Breast epithelium (tissue), 4 donors: Measurements from ENCODE around the gene TRIM74. TPM values are rescaled to one million over a fixed set of nuclear protein-coding genes. Genes with fewer than 3 reads are reported as not detected.
"Not testable (repeated sequence)": the region's sequence is repeated elsewhere in the genome, so short reads cannot be mapped to it uniquely, and the experiment has no call there.

ENCODE experiments used
- DNase-seq, 2 donors: peaks; one replicate each; pipeline ENCODE4 v3.0.0-alpha.2; 2019; ENCODE audit warnings: low spot score in 2 of 2
- H3K27ac ChIP-seq, 2 donors: fragments of 200-600 bp; sonication (generic) in 1 of 2; one replicate each; pipeline ENCODE4 v1.5.1; 2016 to 2019; ENCODE audit warnings: mild to moderate bottlenecking in 1 of 2
- H3K27me3 ChIP-seq, 2 donors: fragments of 200-600 bp; sonication (generic) in 1 of 2; one replicate each; pipeline versions ENCODE4 v1.5.1 to v1.6.0; 2017 to 2019; ENCODE audit warnings: control low read depth in 1 of 2, mild to moderate bottlenecking in 1 of 2
- H3K36me3 ChIP-seq: fragments of 200-600 bp; one replicate; pipeline ENCODE4 v1.5.1; 2019
- H3K4me1 ChIP-seq, 2 donors: fragments of 200-600 bp; sonication (generic); one replicate each; pipeline ENCODE4 v1.5.1; 2016 to 2019; ENCODE audit warnings: control low read depth in 1 of 2
- H3K4me3 ChIP-seq, 3 donors: fragments of 200-600 bp; sonication (generic); 1 replicate in 2 of 3; 2 replicates in 1 of 3; pipeline ENCODE4 v1.5.1; 2016 to 2019; ENCODE audit warnings: mild to moderate bottlenecking in 3 of 3, moderate library complexity in 2 of 3
- H3K9me3 ChIP-seq, 2 donors: fragments of 200-600 bp; sonication (generic) in 1 of 2; one replicate each; pipeline ENCODE4 v1.5.1; 2016 to 2019; ENCODE audit warnings: control low read depth in 1 of 2
- POLR2A ChIP-seq: fragments of 450-650 bp; IDR thresholded peaks from one replicate; pipeline ENCODE4 v1.6.1; 2016; ENCODE audit warnings: antibody characterized with exemption, mild to moderate bottlenecking, moderate library complexity
- POLR2AphosphoS5 ChIP-seq, 3 donors: sonication (generic); formaldehyde crosslinking; IDR thresholded peaks; one replicate each; pipeline ENCODE4 v1.6.1; 2017; ENCODE audit warnings: antibody characterized with exemption in 3 of 3
- intact Hi-C: fragments of 100-400 bp; cut with DNase I; formaldehyde crosslinking; loops from one replicate; pipeline ENCODE4 v1.15.1; 2023; ENCODE audit warnings: low total_unique reads
- total RNA-seq, 3 donors: library from RNA; depleted of rRNA; stranded (reverse); fragments of >200 nt; gene quantifications; one replicate each; pipeline ENCODE4 v1.1.0, GENCODE V29; 2016
- TF ChIP-seq, protein P1 (sequence below), 3 donors: fragments of 450-650 bp; IDR thresholded peaks; one replicate each; pipeline ENCODE4 v1.5.1; 2016 to 2017; ENCODE audit warnings: antibody characterized with exemption in 3 of 3, mild to moderate bottlenecking in 3 of 3, moderate library complexity in 3 of 3

Gene TRIM74
- total RNA-seq, 3 donors from 2014 or later: 0.16 to 0.98 (median 0.88) TPM

DNA sequence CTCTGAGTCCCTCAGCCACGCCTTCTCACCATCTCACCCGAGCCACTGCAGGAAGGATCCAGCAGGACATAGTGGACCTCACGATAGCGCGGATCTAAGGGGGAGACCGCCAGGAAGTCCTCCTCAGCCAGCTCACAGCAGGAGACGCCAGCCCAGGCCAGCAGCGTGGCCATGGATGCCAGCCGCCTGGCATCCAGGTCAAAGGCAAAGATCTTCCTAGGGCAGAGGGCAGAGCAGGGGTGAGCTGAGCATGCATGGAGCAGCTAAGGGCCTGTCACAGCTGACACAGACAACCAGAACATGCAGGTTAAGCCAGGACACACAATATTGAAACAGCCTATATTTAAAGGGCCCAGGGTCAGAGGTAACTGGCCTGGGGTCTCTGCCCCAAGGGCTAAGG, 20.0 kb downstream of the TRIM74 start:
- H3K4me3 ChIP-seq, H3K27ac ChIP-seq, H3K9me3 ChIP-seq, H3K36me3 ChIP-seq, DNase-seq, H3K27me3 ChIP-seq, intact Hi-C loops, H3K4me1 ChIP-seq: not testable (repeated sequence)

DNA sequence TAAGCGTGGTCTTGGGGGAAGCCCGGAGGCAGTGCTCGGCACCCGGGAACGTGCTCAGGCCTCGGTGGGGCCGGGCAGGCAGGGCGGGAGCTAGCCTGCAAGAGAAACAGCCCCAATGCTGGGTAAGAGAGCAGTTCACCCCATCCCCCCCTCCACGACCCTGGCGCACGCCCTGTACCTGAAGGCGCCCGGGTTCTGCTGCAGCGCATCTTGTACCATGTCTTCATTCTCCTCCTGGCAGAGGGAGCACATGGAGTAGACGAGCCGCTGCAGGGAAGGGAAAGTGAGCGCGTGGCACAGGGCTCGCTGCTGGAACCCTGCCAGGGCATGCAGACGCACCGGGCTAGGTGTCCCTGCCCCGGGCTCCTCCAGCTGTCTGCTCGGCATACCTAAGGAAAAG, 20.6 kb downstream of the TRIM74 start:
- H3K4me1 ChIP-seq, H3K9me3 ChIP-seq, intact Hi-C loops, H3K27ac ChIP-seq, H3K27me3 ChIP-seq, H3K36me3 ChIP-seq, DNase-seq, H3K4me3 ChIP-seq: not testable (repeated sequence)

DNA sequence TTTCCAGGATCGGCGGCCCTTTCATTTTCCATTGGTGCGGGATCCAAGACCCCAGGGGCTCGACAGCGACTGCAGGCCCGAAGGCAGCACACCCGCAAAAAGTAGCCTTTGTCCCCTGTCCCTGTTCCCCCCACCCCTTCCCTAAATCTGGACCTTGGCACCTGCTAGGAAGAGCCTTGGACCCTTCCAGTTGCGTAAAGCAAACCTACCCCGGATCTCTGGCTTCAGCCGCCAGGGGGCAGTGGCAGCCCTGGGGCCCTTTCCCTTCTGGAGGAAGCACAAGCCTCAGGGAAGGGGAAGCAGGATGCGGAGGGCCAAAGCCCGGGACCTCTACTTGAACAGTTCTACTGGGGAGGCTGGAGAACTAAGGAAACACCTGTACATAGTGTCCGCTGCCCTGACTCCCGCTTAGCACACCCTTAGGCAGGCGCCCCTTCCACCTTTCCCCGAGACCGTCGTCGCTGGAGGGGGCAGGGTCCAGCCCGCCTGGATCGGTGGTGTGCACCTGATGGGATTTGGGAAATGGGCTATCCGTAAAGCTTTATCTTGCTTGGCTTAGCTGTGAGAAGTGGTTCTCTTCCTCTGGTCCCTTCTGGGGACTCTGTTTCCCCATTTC, 23.0 kb downstream of the TRIM74 start:
- not testable (repeated sequence) for DNase-seq, H3K27me3 ChIP-seq

DNA sequence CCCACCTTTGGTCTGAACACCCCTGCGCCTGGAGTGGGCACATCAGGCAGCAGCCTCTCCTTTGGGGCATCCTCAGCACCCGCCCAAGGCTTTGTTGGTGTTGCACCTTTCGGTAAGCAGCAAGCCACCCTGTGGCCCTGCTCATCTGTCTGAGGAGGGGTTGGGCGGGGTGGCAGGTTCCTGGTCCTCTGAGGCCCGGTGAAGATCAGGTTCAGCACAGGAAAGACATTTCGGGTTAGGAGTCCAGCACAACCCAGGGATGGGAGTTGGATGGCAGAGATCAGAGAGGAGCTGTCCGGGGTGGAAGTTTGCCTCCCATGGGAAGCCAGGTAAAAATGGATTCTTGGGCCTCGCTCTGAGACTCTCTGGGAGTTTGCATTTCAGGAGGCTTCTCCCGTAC, 23.7 kb downstream of the TRIM74 start:
- H3K27me3 ChIP-seq, DNase-seq, H3K4me1 ChIP-seq, H3K9me3 ChIP-seq, H3K4me3 ChIP-seq, H3K27ac ChIP-seq, intact Hi-C loops, H3K36me3 ChIP-seq: not testable (repeated sequence)

More for the DNA sequence above, 23.0 kb downstream of the TRIM74 start:
- H3K36me3 ChIP-seq, H3K9me3 ChIP-seq, H3K4me3 ChIP-seq, H3K27ac ChIP-seq, intact Hi-C loops, H3K4me1 ChIP-seq: not testable (repeated sequence)

DNA sequence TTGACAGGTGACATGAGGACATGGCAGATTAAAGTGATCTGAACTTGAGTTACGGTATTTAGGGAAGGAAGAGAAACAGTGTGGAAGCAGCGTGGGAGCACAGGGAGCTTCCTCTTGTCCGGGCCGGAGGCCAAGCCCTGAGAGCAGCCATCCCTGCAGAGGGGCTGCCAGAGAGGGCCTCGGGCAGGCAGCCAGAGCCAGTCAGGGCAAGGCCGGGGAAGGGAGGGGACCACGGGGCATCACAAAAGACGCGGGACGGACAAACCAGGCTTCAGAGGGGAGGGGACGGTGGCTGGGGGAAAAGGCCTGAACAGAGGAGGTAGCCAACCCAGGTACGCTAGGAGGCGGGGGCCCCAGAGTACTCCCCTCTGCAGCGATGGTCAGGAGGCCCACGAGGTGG, 24.3 kb downstream of the TRIM74 start:
- H3K36me3 ChIP-seq, DNase-seq: not testable (repeated sequence)

DNA sequence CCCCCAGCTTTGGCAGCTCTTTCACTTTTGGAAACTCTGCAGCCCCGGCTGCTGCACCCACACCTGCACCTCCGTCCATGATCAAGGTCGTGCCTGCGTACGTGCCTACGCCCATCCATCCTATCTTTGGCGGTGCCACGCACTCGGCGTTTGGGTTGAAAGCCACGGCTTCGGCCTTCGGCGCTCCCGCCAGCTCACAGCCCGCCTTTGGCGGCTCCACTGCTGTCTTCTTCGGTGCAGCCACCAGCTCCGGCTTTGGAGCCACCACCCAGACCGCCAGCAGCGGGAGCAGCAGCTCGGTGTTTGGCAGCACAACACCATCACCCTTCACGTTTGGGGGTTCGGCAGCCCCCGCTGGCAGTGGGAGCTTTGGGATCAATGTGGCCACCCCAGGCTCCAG, 26.3 kb downstream of the TRIM74 start:
- H3K9me3 ChIP-seq, DNase-seq, H3K36me3 ChIP-seq, H3K27me3 ChIP-seq, H3K27ac ChIP-seq, H3K4me3 ChIP-seq, H3K4me1 ChIP-seq, intact Hi-C loops: not testable (repeated sequence)

More for the DNA sequence above, 24.3 kb downstream of the TRIM74 start:
- intact Hi-C loops, H3K9me3 ChIP-seq, H3K27me3 ChIP-seq, H3K4me3 ChIP-seq, H3K4me1 ChIP-seq, H3K27ac ChIP-seq: not testable (repeated sequence)

DNA sequence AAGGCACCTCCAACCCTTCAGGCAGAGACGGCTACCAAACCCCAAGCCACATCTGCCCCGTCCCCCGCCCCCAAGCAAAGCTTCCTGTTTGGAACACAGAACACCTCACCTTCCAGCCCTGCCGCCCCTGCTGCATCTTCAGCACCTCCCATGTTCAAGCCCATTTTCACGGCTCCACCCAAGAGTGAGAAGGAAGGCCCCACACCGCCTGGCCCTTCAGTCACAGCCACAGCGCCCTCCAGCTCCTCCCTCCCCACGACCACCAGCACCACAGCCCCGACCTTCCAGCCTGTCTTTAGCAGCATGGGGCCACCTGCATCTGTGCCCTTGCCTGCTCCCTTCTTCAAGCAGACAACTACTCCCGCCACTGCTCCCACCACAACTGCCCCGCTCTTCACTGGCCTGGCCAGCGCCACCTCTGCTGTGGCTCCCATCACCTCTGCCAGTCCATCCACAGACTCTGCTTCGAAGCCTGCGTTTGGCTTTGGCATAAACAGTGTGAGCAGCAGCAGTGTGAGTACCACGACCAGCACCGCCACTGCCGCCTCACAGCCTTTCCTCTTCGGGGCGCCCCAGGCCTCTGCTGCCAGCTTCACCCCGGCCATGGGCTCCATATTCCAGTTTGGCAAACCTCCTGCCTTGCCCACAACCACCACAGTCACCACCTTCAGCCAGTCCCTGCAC, 27.1 kb downstream of the TRIM74 start:
- intact Hi-C loops, H3K9me3 ChIP-seq, H3K27me3 ChIP-seq, H3K36me3 ChIP-seq, DNase-seq, H3K4me1 ChIP-seq, H3K4me3 ChIP-seq, H3K27ac ChIP-seq: not testable (repeated sequence)

DNA sequence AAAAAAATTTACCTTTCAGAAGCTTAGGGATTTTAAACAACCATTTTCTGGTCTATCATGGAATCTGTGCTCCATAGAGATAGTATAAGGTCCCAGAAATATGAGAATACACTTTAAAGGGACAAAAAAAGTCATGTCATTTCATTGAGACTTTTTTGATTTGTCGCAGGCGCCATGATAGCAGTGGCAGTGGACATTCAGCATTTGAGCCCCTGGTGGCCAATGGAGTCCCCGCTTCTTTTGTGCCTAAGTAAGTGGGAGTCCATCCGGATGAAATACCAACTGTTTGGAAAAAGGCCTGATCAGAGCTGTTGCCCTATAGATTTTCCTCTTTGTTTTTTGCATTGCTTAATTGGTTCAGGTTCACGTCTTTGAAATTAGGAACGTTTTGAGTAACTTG, 41.0 kb downstream of the TRIM74 start:
- H3K4me3 ChIP-seq, H3K27ac ChIP-seq, H3K36me3 ChIP-seq, H3K4me1 ChIP-seq, H3K9me3 ChIP-seq, H3K27me3 ChIP-seq, DNase-seq, intact Hi-C loops: not testable (repeated sequence)

DNA sequence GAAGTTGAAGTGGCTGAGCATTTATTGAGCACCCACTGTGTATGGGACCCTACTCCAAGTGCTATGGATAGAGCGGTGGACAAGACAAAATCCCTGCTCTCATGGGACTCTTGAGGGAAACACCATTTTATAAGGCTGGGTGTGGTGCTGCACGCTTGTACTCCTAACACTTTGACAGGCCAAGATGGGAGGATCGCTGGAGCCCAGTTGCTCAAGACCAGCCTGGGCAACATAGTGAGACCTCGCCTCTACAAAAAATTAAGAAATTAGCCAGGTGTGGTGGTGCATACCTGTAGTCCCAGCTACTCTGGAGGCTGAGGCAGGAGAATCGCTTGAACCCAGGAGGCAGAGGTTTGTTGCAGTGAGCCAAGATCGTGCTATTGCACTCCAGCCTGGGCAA, 41.5 kb downstream of the TRIM74 start:
- H3K4me3 ChIP-seq, H3K4me1 ChIP-seq, H3K36me3 ChIP-seq, H3K9me3 ChIP-seq, DNase-seq, intact Hi-C loops, H3K27ac ChIP-seq, H3K27me3 ChIP-seq: not testable (repeated sequence)

DNA sequence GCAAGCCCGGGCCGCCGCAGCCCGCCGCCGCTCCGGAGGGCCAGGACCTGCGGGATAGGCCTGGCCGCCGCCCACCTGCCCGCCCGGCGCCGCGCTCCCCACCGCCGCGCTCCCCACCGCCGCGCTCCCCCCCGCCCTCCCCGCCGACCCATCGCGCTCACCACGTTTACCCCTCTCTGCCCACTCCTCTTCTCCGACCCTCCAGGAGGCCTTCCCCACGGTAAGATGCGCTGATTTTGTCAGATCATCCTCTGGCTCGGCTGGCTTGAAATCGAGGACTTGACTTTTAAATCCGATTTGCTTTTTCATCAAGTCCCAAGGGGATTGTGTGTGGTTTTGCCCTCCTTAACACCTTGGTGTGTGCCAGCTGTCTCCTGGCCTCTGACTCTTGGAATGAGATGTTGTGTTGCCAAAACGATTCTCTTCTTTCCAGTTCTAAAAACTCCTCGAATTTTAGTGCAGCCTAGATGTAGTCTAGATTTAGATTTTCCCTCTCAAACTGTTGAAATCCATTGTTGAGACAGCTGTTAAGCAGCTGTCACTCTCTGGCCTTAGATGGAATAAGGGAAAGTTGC, 43.6 kb downstream of the TRIM74 start:
- Histone ChIP-seq H3K4me3 (peak overlapping the region; percentile 71 to 90 (median 78)), H3K27ac (peak overlapping the region; percentile 92 to 96), H3K9me3 (no peaks in the 10 kb centered on the region), H3K4me1 (peaks cover 0 to 6% of the 10 kb centered on the region in 2 donors), H3K27me3 (no peaks in the 10 kb centered on the region), H3K36me3 (no peaks in the 10 kb centered on the region)
- intact Hi-C loops: no loop called here
- no peak for DNase-seq
- TF ChIP-seq, protein P1, sequence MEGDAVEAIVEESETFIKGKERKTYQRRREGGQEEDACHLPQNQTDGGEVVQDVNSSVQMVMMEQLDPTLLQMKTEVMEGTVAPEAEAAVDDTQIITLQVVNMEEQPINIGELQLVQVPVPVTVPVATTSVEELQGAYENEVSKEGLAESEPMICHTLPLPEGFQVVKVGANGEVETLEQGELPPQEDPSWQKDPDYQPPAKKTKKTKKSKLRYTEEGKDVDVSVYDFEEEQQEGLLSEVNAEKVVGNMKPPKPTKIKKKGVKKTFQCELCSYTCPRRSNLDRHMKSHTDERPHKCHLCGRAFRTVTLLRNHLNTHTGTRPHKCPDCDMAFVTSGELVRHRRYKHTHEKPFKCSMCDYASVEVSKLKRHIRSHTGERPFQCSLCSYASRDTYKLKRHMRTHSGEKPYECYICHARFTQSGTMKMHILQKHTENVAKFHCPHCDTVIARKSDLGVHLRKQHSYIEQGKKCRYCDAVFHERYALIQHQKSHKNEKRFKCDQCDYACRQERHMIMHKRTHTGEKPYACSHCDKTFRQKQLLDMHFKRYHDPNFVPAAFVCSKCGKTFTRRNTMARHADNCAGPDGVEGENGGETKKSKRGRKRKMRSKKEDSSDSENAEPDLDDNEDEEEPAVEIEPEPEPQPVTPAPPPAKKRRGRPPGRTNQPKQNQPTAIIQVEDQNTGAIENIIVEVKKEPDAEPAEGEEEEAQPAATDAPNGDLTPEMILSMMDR (IDR thresholded peaks at IDR 0.05): no peak
- no peak for TF ChIP-seq POLR2A
- TF ChIP-seq POLR2AphosphoS5 (IDR thresholded peaks at IDR 0.05): no peak
